Fibroblast of upper back skin (primary cell): ENCODE measurements around the gene NDFIP1.

Experiments
- DNase-seq: peaks from one replicate; pipeline ENCODE4 v3.0.0-alpha.2; 2013

Gene NDFIP1

GRCh38 chr5:142193114-142193428 lies 84.5 kb downstream of the NDFIP1 start:
- no peak for DNase-seq

- DNase-seq: peak; percentile 45
These were observed 88.5 kb downstream of the NDFIP1 start for GRCh38 chr5:142197098-142197497.

- DNase-seq: no peak
These were observed 89.2 kb downstream of the NDFIP1 start for GRCh38 chr5:142197781-142198180.

- no peak for DNase-seq
These were observed 90.8 kb downstream of the NDFIP1 start for GRCh38 chr5:142199388-142199787.

DNA sequence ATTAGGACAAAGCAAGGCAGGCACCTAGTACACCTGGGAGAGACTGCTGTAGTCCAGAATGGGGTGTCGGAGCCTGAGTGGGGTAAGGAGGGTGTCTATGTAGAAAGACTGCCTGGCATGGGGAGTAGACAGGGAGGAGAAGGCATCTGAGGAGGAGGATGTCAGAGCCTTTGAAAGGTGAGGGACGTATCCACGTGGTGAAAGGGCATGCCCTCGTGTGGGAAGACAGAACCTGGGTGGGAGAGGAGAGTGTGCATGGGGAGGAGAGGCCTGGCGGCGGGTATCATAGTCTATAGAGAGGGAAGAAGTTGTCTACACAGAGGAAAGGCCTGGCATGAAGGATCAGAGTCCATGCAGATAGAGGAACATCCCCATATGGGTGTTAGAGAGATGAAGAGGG lies 91.8 kb downstream of the NDFIP1 start:
- DNase-seq: no peak

DNA sequence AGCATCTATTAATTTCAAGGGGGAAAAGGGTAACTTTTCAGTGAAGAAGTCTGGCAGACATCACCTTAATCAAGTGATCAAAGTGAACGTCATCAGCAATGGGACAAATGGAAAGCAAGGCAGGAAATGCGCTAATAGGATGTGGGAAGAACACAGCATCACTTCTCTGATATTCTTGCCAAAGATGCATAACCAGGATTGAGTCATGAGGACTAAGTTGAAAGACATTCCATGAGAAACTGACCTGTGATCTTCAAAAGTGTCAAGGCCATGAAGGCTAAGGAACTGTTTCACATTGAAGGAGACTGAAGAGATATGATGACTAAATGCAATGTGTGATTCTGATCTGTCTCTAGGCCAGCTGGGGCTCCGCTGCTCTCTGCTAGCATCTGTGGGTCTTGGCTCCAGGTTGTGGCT lies 92.9 kb downstream of the NDFIP1 start:
- peak; percentile 88 for DNase-seq

DNA sequence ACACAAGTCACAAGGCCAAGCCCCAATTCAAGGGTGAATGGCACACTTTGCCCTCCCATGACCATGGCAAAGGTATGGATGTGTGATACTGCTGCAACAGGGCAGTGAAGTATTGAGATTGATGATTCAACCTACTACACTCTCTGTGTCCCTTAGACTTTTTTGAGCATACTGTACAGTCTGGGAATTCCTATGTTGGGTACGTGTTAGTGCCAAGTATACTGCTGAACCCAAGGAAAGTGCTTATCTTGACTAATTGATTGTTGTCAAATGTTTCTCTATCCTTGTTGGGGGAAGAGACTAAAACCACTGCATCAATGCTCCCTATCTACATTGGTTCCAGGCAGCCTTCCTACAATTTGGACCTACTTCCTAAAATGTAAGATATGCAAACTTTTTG lies 93.7 kb downstream of the NDFIP1 start:
- no peak for DNase-seq
